ENCODE data around the gene DCBLD2.

- no peak for TF ChIP-seq CTCF (conservative IDR thresholded peaks at IDR 0.05; ENCODE audit: low read depth, low read length)
- no peak for TF ChIP-seq EZH2 (IDR thresholded peaks at IDR 0.05; ENCODE audit: borderline replicate concordance, low read depth, low read length, poor library complexity, severe bottlenecking)
These were observed 93.9 kb downstream of the DCBLD2 start for GRCh38 chr3:98807561-98807960.
